ENCODE measurements around the gene PDGFC.

PDGFC gene

DNA sequence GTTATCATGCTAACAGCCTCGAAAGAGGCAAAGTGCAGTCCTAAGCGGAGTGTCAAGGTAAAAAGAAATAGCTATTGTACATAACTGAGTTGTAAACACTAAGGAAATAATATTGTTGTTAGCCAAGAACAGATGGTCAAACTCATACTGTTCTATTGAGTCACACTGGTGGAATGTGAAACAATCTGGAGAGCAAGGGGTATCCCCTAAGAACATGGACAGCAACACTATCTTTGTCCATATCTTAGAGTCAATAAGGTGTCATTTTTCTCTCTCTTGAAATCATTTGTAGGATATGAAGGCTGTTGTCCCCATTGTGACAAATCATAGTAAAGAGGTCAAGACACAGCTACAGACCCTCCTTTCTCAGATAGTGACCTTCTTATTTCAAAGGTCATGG lies 4.5 kb upstream of the PDGFC start:
- Histone ChIP-seq H3K4me3 (ENCODE audit: low read depth in 1 of 5, low read length in 5 of 5) (no peak overlapping the region), H3K27me3 (ENCODE audit: control insufficient read depth in 5 of 5, insufficient read depth in 4 of 5, low read length in 5 of 5) (no peaks in the 10 kb centered on the region), H3K9me3 (ENCODE audit: control insufficient read depth in 5 of 5, low read length in 5 of 5) (no peaks in the 10 kb centered on the region), H3K4me1 (ENCODE audit: control insufficient read depth in 5 of 5, insufficient read depth in 5 of 5, low read length in 5 of 5) (peaks cover 0 to 12% (median 11%) of the 10 kb centered on the region in 5 donors), H3K36me3 (ENCODE audit: control insufficient read depth in 5 of 5, insufficient read depth in 5 of 5, low read length in 5 of 5) (no peaks in the 10 kb centered on the region), H3K9ac (ENCODE audit: low read length in 5 of 5) (no peak overlapping the region), H3K27ac (ENCODE audit: low read depth, low read length) (no peak overlapping the region)

DNA sequence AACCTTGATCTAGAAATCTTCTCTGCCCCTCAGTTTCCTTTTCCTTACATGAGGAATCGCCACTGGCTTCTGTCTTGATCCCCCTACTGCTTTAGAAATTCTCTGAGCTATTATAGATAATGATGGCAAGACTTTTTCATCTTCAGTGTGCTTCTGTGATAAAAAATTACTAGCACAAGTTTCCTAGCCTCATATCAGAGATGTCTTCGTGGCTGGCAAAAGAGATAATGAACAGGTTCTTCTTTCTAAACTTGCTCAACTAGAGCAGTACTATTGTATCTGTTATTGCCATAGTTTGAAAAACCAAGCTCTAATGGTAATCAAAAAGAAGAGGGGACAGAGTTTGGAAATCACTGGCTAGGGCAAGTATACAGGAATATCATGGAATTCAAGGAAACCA lies 4.1 kb upstream of the PDGFC start:
- no peak overlapping the region for H3K27ac ChIP-seq (ENCODE audit: low read depth, low read length)
- no peaks in the 10 kb centered on the region for H3K9me3 ChIP-seq (ENCODE audit: control insufficient read depth in 5 of 5, low read length in 5 of 5)
- H3K4me1 ChIP-seq (ENCODE audit: control insufficient read depth in 5 of 5, insufficient read depth in 5 of 5, low read length in 5 of 5): peaks cover 0 to 13% (median 11%) of the 10 kb centered on the region in 5 donors
- H3K9ac ChIP-seq (ENCODE audit: low read length in 5 of 5): no peak overlapping the region
- no peaks in the 10 kb centered on the region for H3K36me3 ChIP-seq (ENCODE audit: control insufficient read depth in 5 of 5, insufficient read depth in 5 of 5, low read length in 5 of 5)
- H3K4me3 ChIP-seq (ENCODE audit: low read depth in 1 of 5, low read length in 5 of 5): no peak overlapping the region
- H3K27me3 ChIP-seq (ENCODE audit: control insufficient read depth in 5 of 5, insufficient read depth in 4 of 5, low read length in 5 of 5): no peaks in the 10 kb centered on the region

DNA sequence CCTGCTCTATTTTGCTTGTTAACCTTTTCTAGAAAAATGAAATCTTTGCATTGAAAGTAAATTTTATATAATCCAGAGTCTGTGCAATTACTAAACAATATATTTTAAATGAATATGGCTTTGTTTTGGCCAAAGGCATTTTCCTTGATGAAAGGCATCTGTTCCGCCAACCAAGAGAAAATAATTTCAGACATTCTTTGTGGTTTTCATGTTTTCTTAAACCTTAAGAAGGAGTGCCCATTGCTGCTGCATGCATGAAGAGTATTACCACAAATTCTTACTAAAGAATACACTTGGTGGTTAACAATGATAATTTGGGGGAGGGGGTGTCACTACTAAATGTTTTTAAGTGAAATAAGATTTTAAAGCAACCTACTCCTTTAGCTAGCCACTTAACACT lies 2.7 kb upstream of the PDGFC start:
- peaks cover 3 to 25% (median 22%) of the 10 kb centered on the region in 5 donors for H3K4me1 ChIP-seq (ENCODE audit: control insufficient read depth in 5 of 5, insufficient read depth in 5 of 5, low read length in 5 of 5)
- no peaks in the 10 kb centered on the region for H3K9me3 ChIP-seq (ENCODE audit: control insufficient read depth in 5 of 5, low read length in 5 of 5)
- no peaks in the 10 kb centered on the region for H3K27me3 ChIP-seq (ENCODE audit: control insufficient read depth in 5 of 5, insufficient read depth in 4 of 5, low read length in 5 of 5)
- no peak overlapping the region for H3K9ac ChIP-seq (ENCODE audit: low read length in 5 of 5)
- H3K4me3 ChIP-seq (ENCODE audit: low read depth in 1 of 5, low read length in 5 of 5): no peak overlapping the region
- H3K36me3 ChIP-seq (ENCODE audit: control insufficient read depth in 5 of 5, insufficient read depth in 5 of 5, low read length in 5 of 5): no peaks in the 10 kb centered on the region
- H3K27ac ChIP-seq (ENCODE audit: low read depth, low read length): no peak overlapping the region

DNA sequence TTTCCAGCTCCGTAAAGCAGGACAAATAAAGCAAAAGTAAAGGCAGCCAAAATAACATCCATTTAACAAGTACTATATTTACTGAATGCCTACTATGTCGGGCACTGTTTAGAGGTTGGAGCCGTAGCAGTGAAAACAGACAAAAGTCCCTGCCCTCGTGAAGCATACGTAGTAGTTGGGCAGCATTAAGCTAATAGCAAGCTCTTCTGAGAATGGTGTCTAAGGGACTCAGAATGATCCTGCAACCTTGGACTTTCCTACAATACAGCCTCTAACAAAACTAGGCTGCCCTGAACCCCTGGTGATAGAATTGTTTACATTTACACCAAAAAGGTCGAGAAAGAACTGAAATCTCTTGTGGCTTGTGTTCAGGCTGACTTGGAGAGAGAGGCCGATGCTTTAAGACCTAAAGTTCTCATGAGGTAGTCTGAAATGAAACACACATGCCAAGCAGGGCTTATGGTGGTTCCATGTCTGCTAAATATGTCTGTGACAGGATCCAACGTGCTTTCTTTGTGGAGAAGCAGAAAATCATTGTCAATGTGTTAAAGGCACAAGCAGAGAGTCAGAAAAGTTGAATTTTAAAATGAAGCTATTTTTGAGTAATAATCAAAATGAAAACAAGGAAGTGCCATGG lies 898 bp upstream of the PDGFC start:
- H3K9ac ChIP-seq (ENCODE audit: low read length in 5 of 5): peak overlapping the region; percentile 59 to 87 (median 79)
- H3K4me1 ChIP-seq (ENCODE audit: control insufficient read depth in 5 of 5, insufficient read depth in 5 of 5, low read length in 5 of 5): peaks cover 6 to 39% (median 34%) of the 10 kb centered on the region in 5 donors
- no peaks in the 10 kb centered on the region for H3K27me3 ChIP-seq (ENCODE audit: control insufficient read depth in 5 of 5, insufficient read depth in 4 of 5, low read length in 5 of 5)
- peak overlapping the region; percentile 91 for H3K27ac ChIP-seq (ENCODE audit: low read depth, low read length)
- H3K36me3 ChIP-seq (ENCODE audit: control insufficient read depth in 5 of 5, insufficient read depth in 5 of 5, low read length in 5 of 5): no peaks in the 10 kb centered on the region
- peak overlapping the region; percentile 79 to 97 (median 92) for H3K4me3 ChIP-seq (ENCODE audit: low read depth in 1 of 5, low read length in 5 of 5)
- H3K9me3 ChIP-seq (ENCODE audit: control insufficient read depth in 5 of 5, low read length in 5 of 5): no peaks in the 10 kb centered on the region

DNA sequence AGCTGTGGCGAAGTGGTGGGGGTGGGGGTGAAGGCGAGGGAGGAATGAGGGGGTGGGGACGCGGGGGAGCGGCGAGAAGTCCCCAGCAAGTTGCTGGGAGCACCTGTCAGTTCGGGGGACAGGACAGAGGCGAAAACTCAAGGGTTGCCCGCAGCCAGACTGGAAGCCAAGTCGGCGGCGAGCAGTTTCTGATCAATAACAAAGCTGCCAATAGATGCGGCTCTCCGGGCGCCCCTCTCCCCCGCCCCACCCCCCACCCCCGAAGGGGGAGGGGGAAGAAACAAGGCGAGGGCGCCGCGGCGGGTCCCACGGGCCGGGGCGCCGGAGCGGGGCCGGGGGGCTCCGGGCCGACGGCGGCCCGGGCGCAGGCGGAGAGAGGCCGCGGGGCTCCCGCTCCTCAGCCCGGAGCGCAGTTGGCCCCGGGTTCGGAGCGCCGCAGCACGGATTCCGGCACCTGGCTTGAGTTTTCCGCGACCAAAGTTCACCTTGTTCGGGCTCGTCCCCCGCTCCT lies 379 bp downstream of the PDGFC start:
- Histone ChIP-seq H3K4me1 (ENCODE audit: control insufficient read depth in 5 of 5, insufficient read depth in 5 of 5, low read length in 5 of 5) (peaks cover 6 to 43% (median 39%) of the 10 kb centered on the region in 5 donors), H3K9ac (ENCODE audit: low read length in 5 of 5) (peak overlapping the region; percentile 79 to 92 (median 87)), H3K9me3 (ENCODE audit: control insufficient read depth in 5 of 5, low read length in 5 of 5) (no peaks in the 10 kb centered on the region), H3K27ac (ENCODE audit: low read depth, low read length) (peak overlapping the region; percentile 91), H3K27me3 (ENCODE audit: control insufficient read depth in 5 of 5, insufficient read depth in 4 of 5, low read length in 5 of 5) (no peaks in the 10 kb centered on the region), H3K4me3 (ENCODE audit: low read depth in 1 of 5, low read length in 5 of 5) (peak overlapping the region; percentile 79 to 97 (median 92)), H3K36me3 (ENCODE audit: control insufficient read depth in 5 of 5, insufficient read depth in 5 of 5, low read length in 5 of 5) (no peaks in the 10 kb centered on the region)

DNA sequence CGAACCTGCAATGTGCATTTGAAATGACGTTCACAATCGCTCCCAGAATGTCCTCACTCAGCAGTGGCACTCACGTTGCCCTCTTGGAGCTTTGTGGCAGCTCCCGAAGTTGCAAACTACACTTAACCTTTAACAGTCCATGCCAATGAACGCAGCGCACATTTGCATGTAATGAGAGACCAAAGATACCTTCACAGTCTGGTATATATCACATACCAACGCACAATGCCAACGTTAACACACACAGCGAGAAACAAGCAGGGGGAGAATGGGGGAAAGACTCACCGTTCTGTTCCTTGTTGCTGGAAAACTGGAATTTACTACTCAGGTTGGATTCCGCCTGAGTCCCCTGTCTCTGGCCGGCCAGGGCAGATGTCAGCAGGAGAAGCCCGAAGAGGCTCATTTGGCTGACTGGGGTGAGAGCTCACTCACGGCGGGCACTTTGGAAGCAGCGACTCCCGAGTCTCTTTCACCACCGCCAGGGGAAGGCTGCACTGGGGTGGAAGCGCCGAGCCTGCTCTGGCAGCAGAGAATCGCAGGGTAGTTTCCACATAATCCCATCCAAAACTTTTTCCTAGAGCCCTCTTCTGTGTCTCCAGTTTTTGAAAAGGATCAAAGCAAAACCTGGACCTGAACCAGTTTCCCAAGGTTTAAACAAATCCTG lies 966 bp downstream of the PDGFC start:
- H3K9ac ChIP-seq (ENCODE audit: low read length in 5 of 5): peak overlapping the region; percentile 65 to 89 (median 82)
- peaks cover 6 to 46% (median 43%) of the 10 kb centered on the region in 5 donors for H3K4me1 ChIP-seq (ENCODE audit: control insufficient read depth in 5 of 5, insufficient read depth in 5 of 5, low read length in 5 of 5)
- no peaks in the 10 kb centered on the region for H3K36me3 ChIP-seq (ENCODE audit: control insufficient read depth in 5 of 5, insufficient read depth in 5 of 5, low read length in 5 of 5)
- H3K27me3 ChIP-seq (ENCODE audit: control insufficient read depth in 5 of 5, insufficient read depth in 4 of 5, low read length in 5 of 5): no peaks in the 10 kb centered on the region
- H3K9me3 ChIP-seq (ENCODE audit: control insufficient read depth in 5 of 5, low read length in 5 of 5): no peaks in the 10 kb centered on the region
- H3K27ac ChIP-seq (ENCODE audit: low read depth, low read length): peak overlapping the region; percentile 91
- peak overlapping the region; percentile 79 to 97 (median 92) for H3K4me3 ChIP-seq (ENCODE audit: low read depth in 1 of 5, low read length in 5 of 5)

DNA sequence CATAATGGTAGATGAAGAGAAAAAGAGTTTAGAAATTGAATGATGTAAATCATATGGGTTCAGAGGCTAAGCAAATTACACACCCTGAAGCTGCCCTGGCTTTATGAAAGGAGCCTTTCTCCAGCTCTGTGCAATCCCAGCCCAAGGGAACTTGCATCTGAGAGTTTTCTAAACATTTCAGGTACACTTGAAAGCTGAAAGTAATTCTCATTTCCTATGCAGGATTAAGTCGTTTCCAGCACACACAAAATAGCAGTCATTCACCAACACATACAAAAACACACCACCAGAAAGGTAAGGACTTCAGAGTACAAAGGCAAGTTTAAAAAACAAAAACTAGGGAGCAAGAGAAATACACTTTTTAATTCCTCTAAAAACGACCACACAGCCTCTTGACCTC lies 1.7 kb downstream of the PDGFC start:
- H3K9ac ChIP-seq (ENCODE audit: low read length in 5 of 5): peak overlapping the region; percentile 65 to 89 (median 82)
- H3K9me3 ChIP-seq (ENCODE audit: control insufficient read depth in 5 of 5, low read length in 5 of 5): no peaks in the 10 kb centered on the region
- H3K27ac ChIP-seq (ENCODE audit: low read depth, low read length): peak overlapping the region; percentile 91
- H3K36me3 ChIP-seq (ENCODE audit: control insufficient read depth in 5 of 5, insufficient read depth in 5 of 5, low read length in 5 of 5): no peaks in the 10 kb centered on the region
- H3K27me3 ChIP-seq (ENCODE audit: control insufficient read depth in 5 of 5, insufficient read depth in 4 of 5, low read length in 5 of 5): no peaks in the 10 kb centered on the region
- peak overlapping the region; percentile 79 to 97 (median 92) for H3K4me3 ChIP-seq (ENCODE audit: low read depth in 1 of 5, low read length in 5 of 5)
- H3K4me1 ChIP-seq (ENCODE audit: control insufficient read depth in 5 of 5, insufficient read depth in 5 of 5, low read length in 5 of 5): peaks cover 6 to 52% (median 47%) of the 10 kb centered on the region in 5 donors

DNA sequence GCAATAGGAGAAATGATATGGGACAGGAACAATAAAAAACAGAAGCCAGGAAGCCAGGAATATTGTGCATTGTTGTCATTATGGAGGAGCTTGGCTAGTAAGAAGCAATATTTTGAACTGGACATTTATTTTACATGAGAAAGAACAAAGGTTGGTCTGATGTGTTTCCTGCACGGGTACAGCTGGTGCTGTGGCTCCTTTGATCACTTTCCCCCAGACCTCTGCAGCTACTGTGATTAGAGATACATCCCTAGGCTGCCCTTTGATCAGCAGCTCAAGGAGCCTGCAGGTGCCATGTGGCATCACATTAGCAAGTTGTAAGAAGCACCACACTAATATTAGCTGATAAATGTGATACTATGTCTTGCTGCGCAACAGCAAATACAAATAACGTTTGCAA lies 2.5 kb downstream of the PDGFC start:
- Histone ChIP-seq H3K9ac (ENCODE audit: low read length in 5 of 5) (peak overlapping the region in 3 of 5 donors; percentile 18 to 77 (median 65)), H3K4me1 (ENCODE audit: control insufficient read depth in 5 of 5, insufficient read depth in 5 of 5, low read length in 5 of 5) (peaks cover 6 to 52% (median 48%) of the 10 kb centered on the region in 5 donors)

DNA sequence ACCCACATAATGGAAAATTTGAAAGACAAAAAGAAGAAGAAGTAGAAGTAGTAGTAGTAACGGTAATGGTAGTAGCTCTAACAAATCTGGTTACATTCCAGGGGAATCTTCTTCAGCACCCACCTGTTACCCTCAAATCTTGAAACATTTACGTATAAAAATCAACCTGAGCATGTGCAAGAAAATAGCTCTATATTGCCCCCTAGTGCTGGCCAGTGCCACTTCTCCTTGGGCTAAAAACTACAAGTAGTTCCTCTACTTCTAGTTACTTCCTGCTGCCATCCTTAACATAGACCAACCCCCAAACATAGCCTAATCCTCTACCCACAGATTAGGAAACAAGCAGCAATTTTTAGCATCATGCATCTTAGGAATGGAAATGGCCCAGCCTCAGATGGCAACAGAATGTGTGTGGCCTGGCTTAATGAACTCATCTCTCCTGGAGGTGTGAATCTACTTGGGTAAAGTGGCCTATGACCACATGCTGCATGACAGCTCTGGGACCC lies 3.1 kb downstream of the PDGFC start:
- Histone ChIP-seq H3K27me3 (ENCODE audit: control insufficient read depth in 5 of 5, insufficient read depth in 4 of 5, low read length in 5 of 5) (no peaks in the 10 kb centered on the region), H3K4me3 (ENCODE audit: low read depth in 1 of 5, low read length in 5 of 5) (peak overlapping the region; percentile 79 to 97 (median 92)), H3K27ac (ENCODE audit: low read depth, low read length) (peak overlapping the region; percentile 91), H3K36me3 (ENCODE audit: control insufficient read depth in 5 of 5, insufficient read depth in 5 of 5, low read length in 5 of 5) (no peaks in the 10 kb centered on the region), H3K4me1 (ENCODE audit: control insufficient read depth in 5 of 5, insufficient read depth in 5 of 5, low read length in 5 of 5) (peaks cover 6 to 55% (median 48%) of the 10 kb centered on the region in 5 donors), H3K9ac (ENCODE audit: low read length in 5 of 5) (peak overlapping the region in 2 of 5 donors; percentile 18 to 65), H3K9me3 (ENCODE audit: control insufficient read depth in 5 of 5, low read length in 5 of 5) (no peaks in the 10 kb centered on the region)

More for the DNA sequence above, 2.5 kb downstream of the PDGFC start:
- Histone ChIP-seq H3K36me3 (ENCODE audit: control insufficient read depth in 5 of 5, insufficient read depth in 5 of 5, low read length in 5 of 5) (no peaks in the 10 kb centered on the region), H3K9me3 (ENCODE audit: control insufficient read depth in 5 of 5, low read length in 5 of 5) (no peaks in the 10 kb centered on the region), H3K27me3 (ENCODE audit: control insufficient read depth in 5 of 5, insufficient read depth in 4 of 5, low read length in 5 of 5) (no peaks in the 10 kb centered on the region), H3K4me3 (ENCODE audit: low read depth in 1 of 5, low read length in 5 of 5) (peak overlapping the region; percentile 79 to 97 (median 92)), H3K27ac (ENCODE audit: low read depth, low read length) (peak overlapping the region; percentile 91)

DNA sequence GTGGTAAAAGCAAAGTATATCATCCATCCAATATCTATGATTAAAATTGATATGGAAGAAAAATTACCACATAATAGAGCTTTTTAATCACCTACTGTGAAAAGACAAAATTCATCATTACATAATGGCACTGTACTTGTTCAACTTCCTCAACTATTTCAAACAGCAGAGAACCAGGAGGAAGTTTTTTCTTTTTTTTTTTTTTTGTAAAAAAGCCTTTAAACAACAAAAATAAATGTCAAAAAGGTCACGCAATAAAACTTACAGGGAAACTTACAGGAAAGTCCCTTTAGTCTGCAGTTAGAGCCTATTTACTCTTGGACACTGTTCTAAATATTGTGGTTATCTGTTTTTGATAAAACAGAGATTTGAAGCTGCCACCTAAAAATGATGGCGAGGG lies 4.8 kb downstream of the PDGFC start:
- Histone ChIP-seq H3K4me1 (ENCODE audit: control insufficient read depth in 5 of 5, insufficient read depth in 5 of 5, low read length in 5 of 5) (peaks cover 6 to 54% (median 52%) of the 10 kb centered on the region in 5 donors), H3K27me3 (ENCODE audit: control insufficient read depth in 5 of 5, insufficient read depth in 4 of 5, low read length in 5 of 5) (no peaks in the 10 kb centered on the region), H3K27ac (ENCODE audit: low read depth, low read length) (peak overlapping the region; percentile 91), H3K36me3 (ENCODE audit: control insufficient read depth in 5 of 5, insufficient read depth in 5 of 5, low read length in 5 of 5) (no peaks in the 10 kb centered on the region), H3K9ac (ENCODE audit: low read length in 5 of 5) (no peak overlapping the region), H3K4me3 (ENCODE audit: low read depth in 1 of 5, low read length in 5 of 5) (no peak overlapping the region), H3K9me3 (ENCODE audit: control insufficient read depth in 5 of 5, low read length in 5 of 5) (no peaks in the 10 kb centered on the region)

Data from subcutaneous abdominal adipose tissue (tissue), 5 donors.